Esophagus muscularis mucosa (tissue), 4 donors: ENCODE data around the gene DVL1. TPM values are rescaled to one million over a fixed set of nuclear protein-coding genes. Genes with fewer than 3 reads are reported as not detected.
A peak's percentile ranks its signal among the peaks of the same experiment; 100 is the strongest.

Experiments
- DNase-seq: peaks from one replicate; pipeline ENCODE4 v3.0.0-alpha.2; 2017; ENCODE audit errors: extremely low spot score
- H3K27ac ChIP-seq, 4 donors: fragments of 200-600 bp; sonication (generic); replicated peaks in 1 of 4; 1 replicate in 3 of 4; 2 replicates in 1 of 4; pipeline ENCODE4 v1.5.1; 2016 to 2019; ENCODE audit warnings: mild to moderate bottlenecking in 1 of 4
- H3K27me3 ChIP-seq, 4 donors: fragments of 200-600 bp; sonication (generic); one replicate each; pipeline versions ENCODE4 v1.5.1 to v1.6.0; 2016 to 2019
- H3K36me3 ChIP-seq, 4 donors: fragments of 200-600 bp; sonication (generic); one replicate each; pipeline ENCODE4 v1.5.1; 2016 to 2019
- H3K4me1 ChIP-seq, 4 donors: fragments of 200-600 bp; sonication (generic); one replicate each; pipeline ENCODE4 v1.5.1; 2016 to 2019
- H3K4me3 ChIP-seq, 4 donors: fragments of 200-600 bp; sonication (generic); 1 replicate in 2 of 4; 2 replicates in 2 of 4; pipeline ENCODE4 v1.5.1; 2016 to 2019; ENCODE audit warnings: mild to moderate bottlenecking in 4 of 4, moderate library complexity in 1 of 4
- H3K9me3 ChIP-seq, 4 donors: fragments of 200-600 bp; sonication (generic); 1 replicate in 3 of 4; 2 replicates in 1 of 4; pipeline ENCODE4 v1.5.1; 2016 to 2019
- CTCF ChIP-seq, 3 experiments: fragments of 200-600 bp in 2 of 3; fragments of 450-650 bp in 1 of 3; sonication (generic) in 2 of 3; IDR thresholded peaks; one replicate each; pipeline ENCODE4 v1.5.1; 2017 to 2019; ENCODE audit warnings: antibody characterized with exemption in 3 of 3, mild to moderate bottlenecking in 2 of 3, moderate library complexity in 1 of 3
- EP300 ChIP-seq: sonication (generic); formaldehyde crosslinking; IDR thresholded peaks from one replicate; pipeline ENCODE4 v1.6.1; 2017; ENCODE audit warnings: antibody characterized with exemption
- POLR2A ChIP-seq: fragments of 450-650 bp; IDR thresholded peaks from one replicate; pipeline ENCODE4 v1.6.1; 2017; ENCODE audit warnings: antibody characterized with exemption, moderate library complexity, mild to moderate bottlenecking, low read depth
- POLR2AphosphoS5 ChIP-seq, 2 donors: sonication (generic); formaldehyde crosslinking; IDR thresholded peaks; one replicate each; pipeline ENCODE4 v1.6.1; 2017; ENCODE audit warnings: antibody characterized with exemption in 2 of 2
- WGBS: methylation state at CpG from one replicate; pipeline ENCODE4 v1.1.5; 2018; 5-methylcytosine and 5-hydroxymethylcytosine counted together
- intact Hi-C: fragments of 100-400 bp; cut with DNase I; formaldehyde crosslinking; loops from one replicate; pipeline ENCODE4 v1.15.1; 2023
- total RNA-seq, 4 donors: library from RNA; depleted of rRNA; stranded (reverse); fragments of >200 nt; gene quantifications; one replicate each; pipeline versions ENCODE4 v1.1.0 to v1.2.1, GENCODE V29; 2016

Gene DVL1
- total RNA-seq, 4 donors from 2014 or later: 66.9 to 141 (median 114) TPM

- Histone ChIP-seq H3K27ac (no peak overlapping the region), H3K9me3 (no peaks in the 10 kb centered on the region), H3K4me1 (peaks cover 43 to 49% (median 44%) of the 10 kb centered on the region in 4 donors), H3K27me3 (no peaks in the 10 kb centered on the region), H3K36me3 (peaks cover 14 to 33% (median 26%) of the 10 kb centered on the region in 4 donors), H3K4me3 (no peak overlapping the region)
- TF ChIP-seq POLR2AphosphoS5 (IDR thresholded peaks at IDR 0.05) (no peak), POLR2A (no peak), EP300 (no peak), CTCF (IDR thresholded peaks at IDR 0.05) (no peak)
- DNase-seq: no peak
- 69% methylated on average over 11 of the region's 15 CpGs for WGBS
- intact Hi-C loops: no loop called here
These were observed 21.0 kb downstream of the DVL1 start for GRCh38 chr1:1328254-1328653.

DNA sequence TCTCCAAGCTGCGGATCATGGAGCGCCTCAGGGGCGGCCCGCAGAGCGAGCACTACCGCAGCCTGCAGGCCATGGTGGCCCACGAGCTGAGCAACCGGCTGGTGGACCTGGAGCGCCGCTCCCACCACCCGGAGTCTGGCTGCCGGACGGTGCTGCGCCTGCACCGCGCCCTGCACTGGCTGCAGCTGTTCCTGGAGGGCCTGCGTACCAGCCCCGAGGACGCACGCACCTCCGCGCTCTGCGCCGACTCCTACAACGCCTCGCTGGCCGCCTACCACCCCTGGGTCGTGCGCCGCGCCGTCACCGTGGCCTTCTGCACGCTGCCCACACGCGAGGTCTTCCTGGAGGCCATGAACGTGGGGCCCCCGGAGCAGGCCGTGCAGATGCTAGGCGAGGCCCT lies 21.9 kb downstream of the DVL1 start:
- DNase-seq: no peak
- intact Hi-C loops: no loop called here
- H3K9me3 ChIP-seq: no peaks in the 10 kb centered on the region
- H3K4me3 ChIP-seq: no peak overlapping the region
- peaks cover 14 to 35% (median 27%) of the 10 kb centered on the region in 4 donors for H3K36me3 ChIP-seq
- no peak overlapping the region for H3K27ac ChIP-seq
- WGBS: 93% methylated on average over 39 of the region's 40 CpGs
- TF ChIP-seq POLR2A (no peak), EP300 (no peak), CTCF (IDR thresholded peaks at IDR 0.05) (no peak), POLR2AphosphoS5 (IDR thresholded peaks at IDR 0.05) (no peak)
- H3K4me1 ChIP-seq: peaks cover 52 to 58% (median 54%) of the 10 kb centered on the region in 4 donors
- no peaks in the 10 kb centered on the region for H3K27me3 ChIP-seq

DNA sequence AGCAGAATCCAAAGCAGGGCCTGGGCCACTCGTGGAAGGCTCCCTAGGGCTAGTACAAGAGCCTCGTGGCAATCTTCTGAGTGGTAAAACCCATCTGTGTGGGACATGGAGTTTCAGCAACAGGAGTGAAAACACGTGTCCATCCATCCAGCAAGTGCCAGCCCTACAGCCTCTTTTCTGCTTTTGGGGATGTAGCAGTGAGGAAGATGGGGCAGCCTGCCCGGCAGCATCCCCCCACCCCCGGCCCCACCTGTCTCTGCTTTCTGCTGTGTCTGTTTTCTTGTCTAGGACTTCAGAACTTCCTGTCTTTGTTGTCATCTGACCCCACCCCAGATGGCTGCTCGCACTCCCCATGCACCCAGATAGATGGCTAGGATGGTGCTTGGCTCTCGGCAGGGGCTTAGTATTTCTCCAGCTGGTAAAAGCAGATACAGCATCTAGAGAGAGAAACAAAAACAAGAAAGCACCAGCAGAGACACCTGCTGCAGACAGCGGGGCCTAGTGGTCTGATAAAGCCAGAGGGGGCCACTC lies 23.1 kb downstream of the DVL1 start:
- peak overlapping the region in 1 of 4 donors; percentile 92 for H3K27ac ChIP-seq
- peaks cover 14 to 45% (median 31%) of the 10 kb centered on the region in 4 donors for H3K36me3 ChIP-seq
- no peaks in the 10 kb centered on the region for H3K9me3 ChIP-seq
- peak overlapping the region; percentile 67 to 99 (median 80) for H3K4me3 ChIP-seq
- DNase-seq: no peak
- no peaks in the 10 kb centered on the region for H3K27me3 ChIP-seq
- intact Hi-C loops: no loop called here
- peaks cover 60 to 65% (median 62%) of the 10 kb centered on the region in 4 donors for H3K4me1 ChIP-seq
- 78% methylated on average over 6 of the region's 8 CpGs for WGBS
- TF ChIP-seq POLR2AphosphoS5 (IDR thresholded peaks at IDR 0.05) (no peak), POLR2A (no peak), CTCF (IDR thresholded peaks at IDR 0.05) (no peak), EP300 (no peak)

DNA sequence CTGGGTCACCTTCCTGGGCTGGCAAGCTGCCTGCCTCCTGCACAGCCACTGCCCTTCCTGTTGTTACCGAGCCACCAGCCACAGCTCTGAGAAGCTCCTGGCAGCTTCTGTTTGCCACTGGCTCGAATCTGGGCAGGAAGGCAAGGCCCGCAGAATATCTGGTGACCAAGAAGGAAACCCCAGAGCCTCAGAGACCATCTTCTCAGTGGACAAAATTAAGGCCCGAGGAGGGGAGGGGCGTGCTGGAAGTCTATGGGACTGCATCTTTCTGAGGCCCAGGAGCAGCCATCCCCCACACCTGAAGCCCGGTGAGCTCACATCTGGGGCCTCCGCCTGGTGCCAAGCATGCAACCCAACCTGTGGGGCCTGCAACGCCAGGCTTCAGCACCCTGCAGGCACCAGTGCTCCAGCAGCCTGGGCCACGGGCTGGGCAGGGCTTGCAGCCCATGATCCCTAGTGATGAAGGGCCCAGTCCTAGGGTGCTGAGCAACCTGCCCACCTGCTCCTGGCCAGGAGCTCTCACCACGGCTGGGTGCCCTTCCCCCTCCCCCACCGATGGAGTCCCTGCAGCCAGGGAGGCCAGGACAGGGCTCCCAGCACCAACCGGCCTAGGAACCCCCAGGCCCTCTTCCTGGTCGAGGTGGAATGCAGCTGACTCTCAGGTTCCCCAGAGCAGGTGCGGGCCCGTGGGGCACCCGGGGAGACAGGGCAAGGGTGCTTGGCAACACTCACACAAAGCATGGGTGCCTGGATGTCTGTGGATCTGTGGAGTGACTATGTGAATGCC lies 23.7 kb downstream of the DVL1 start:
- Histone ChIP-seq H3K4me3 (peak overlapping the region; percentile 67 to 99 (median 80)), H3K27me3 (no peaks in the 10 kb centered on the region), H3K4me1 (peaks cover 57 to 65% (median 62%) of the 10 kb centered on the region in 4 donors), H3K27ac (peak overlapping the region; percentile 79 to 92 (median 85)), H3K36me3 (peaks cover 14 to 51% (median 35%) of the 10 kb centered on the region in 4 donors), H3K9me3 (no peaks in the 10 kb centered on the region)
- intact Hi-C loops: no loop called here
- 43% methylated on average over 10 of the region's 16 CpGs for WGBS
- DNase-seq: no peak
- TF ChIP-seq EP300 (no peak), POLR2A (no peak), POLR2AphosphoS5 (IDR thresholded peaks at IDR 0.05) (peak in 1 of 2 donors; percentile 14)

DNA sequence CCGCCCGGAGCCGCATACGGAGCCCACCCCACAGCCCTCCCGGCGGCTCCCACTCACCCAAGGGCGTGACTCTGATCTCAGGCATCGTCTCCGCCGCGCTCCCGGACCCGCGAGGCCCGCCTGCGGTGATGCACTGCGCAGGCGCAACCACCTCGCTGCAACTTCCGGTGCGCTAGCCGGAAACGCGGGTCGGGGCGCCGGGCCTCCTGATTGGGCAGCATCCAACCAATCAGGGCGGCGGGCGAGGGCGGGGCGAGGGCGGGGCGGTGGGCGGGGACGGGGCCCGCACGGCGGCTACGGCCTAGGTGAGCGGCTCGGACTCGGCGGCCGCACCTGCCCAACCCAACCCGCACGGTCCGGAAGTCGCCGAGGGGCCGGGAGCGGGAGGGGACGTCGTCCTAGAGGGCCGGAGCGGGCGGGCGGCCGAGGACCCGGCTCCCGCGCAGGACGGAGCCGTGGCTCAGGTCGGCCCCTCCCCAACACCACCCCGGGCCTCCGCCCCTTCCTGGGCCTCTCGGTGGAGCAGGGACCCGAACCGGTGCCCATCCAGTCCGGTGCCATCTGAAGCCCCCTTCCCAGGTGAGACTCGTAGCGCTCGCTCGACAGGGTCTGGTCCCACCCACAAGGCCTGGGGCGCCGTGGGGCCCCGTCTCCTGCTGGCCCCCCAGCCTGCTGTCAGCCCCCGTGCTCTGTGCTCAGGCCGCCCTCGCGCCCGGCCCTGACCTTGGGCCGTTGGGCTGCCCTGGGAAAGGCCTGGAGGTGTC lies 24.5 kb downstream of the DVL1 start, which contains the start of the genes CPTP and INTS11:
TSS of gene CPTP (plus strand) at position 279 of the 764 bp plus-strand sequence. CDS start 2,109 bp downstream, outside the sequence.
TSS of gene INTS11 (minus strand) at position 137 of the 764 bp plus-strand sequence. CDS start at position 85, 52 bp downstream.
- H3K9me3 ChIP-seq: no peaks in the 10 kb centered on the region
- H3K27me3 ChIP-seq: no peaks in the 10 kb centered on the region
- 0% methylated on average over 2 of the region's 84 CpGs for WGBS
- intact Hi-C loops: no loop called here
- DNase-seq: peak; percentile 97
- H3K4me1 ChIP-seq: peaks cover 51 to 70% (median 66%) of the 10 kb centered on the region in 4 donors
- H3K27ac ChIP-seq: peak within 1 kb of the TSS; percentile 79 to 92 (median 85)
- TF ChIP-seq CTCF (IDR thresholded peaks at IDR 0.05) (no peak), POLR2A (peak; percentile 48), POLR2AphosphoS5 (IDR thresholded peaks at IDR 0.05) (peak; percentile 94 to 96)
- H3K36me3 ChIP-seq: peaks cover 17 to 59% (median 43%) of the 10 kb centered on the region in 4 donors
- H3K4me3 ChIP-seq: peak within 1 kb of the TSS; percentile 67 to 99 (median 80)
